SK-MEL-5 (cell line): ENCODE data around the gene ST8SIA2. TPM values are rescaled to one million over a fixed set of nuclear protein-coding genes. Genes with fewer than 3 reads are reported as not detected.

Experiments used
- DNase-seq: peaks from one replicate; pipeline ENCODE4 v3.0.0-alpha.2; 2016; ENCODE audit warnings: low read depth, low spot score
- in situ Hi-C: cut with HindIII; loops from 2 replicates; pipeline ENCODE4 v1.10.0; 2016; ENCODE audit warnings: low sequenced_read_pairs, high pct_unique_total_duplicates, low pct_unique_long_range_greater_than_20kb
- total RNA-seq: library from RNA; depleted of rRNA; stranded (reverse); fragments of >200 nt; shearing (Covaris generic); gene quantifications from 2 replicates; pipeline ENCODE4 v1.2.3, GENCODE V29; 2014

ST8SIA2 gene
- total RNA-seq, 1 experiment from 2014 or later: 0.13 TPM

- no peak for DNase-seq
- in situ Hi-C loops: no loop called here
These were observed 1.2 kb upstream of the ST8SIA2 start for GRCh38 chr15:92392462-92392861.

DNA sequence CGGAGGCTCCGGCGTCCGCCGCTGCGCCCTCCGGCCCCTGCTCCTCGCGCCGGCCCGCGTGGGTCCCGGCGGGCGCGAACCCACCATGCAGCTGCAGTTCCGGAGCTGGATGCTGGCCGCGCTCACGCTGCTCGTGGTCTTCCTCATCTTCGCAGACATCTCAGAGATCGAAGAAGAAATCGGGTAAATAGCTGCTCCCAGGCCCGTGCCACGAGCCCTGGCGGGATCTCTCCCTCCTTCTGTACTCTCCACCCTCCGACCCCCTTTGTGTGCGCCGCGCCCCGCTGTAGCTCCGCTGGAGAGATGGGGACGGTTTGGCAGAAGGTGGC lies 263 bp downstream of the ST8SIA2 start:
- no peak for DNase-seq
- in situ Hi-C loops: no loop called here

- in situ Hi-C loops: no loop called here
- DNase-seq: no peak
These were observed 822 bp downstream of the ST8SIA2 start for GRCh38 chr15:92394309-92395097.

- DNase-seq: no peak
- in situ Hi-C loops: no loop called here
These were observed 1.5 kb downstream of the ST8SIA2 start for GRCh38 chr15:92395098-92395635.

DNA sequence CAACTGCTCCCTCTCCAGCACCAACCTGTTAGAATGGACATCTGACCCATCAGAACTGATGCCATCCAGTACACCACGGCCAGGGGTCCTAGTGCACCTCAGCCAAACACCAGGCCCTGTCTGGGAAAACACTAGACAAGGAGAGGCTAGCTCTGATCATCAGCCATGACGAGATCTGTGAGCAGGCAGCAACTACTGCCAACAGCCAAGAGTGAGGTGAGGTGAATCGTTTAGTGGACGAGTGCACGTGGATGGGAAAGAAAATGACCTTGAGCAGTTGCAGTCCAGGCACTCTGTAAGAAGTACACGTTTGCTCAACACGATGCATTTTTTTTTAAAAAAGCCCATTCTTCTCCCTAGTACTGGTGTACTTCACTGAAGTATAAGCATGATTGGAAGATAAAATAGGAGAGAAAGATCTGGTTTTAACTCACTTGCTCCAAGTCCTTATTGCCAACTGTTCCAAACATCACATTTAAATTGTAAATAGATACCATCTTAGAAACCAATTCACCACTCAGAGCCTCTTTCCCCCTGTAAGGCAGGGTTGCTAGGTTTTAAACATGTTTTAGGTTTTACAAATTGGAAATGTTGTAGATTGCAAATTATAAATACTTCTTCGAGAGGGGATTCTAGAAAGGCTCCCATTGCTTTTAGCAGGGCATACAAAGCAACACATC lies 5.7 kb downstream of the ST8SIA2 start:
- in situ Hi-C loops: no loop called here
- DNase-seq: no peak

- in situ Hi-C loops: no loop called here
- no peak for DNase-seq
These were observed 6.9 kb downstream of the ST8SIA2 start for GRCh38 chr15:92400573-92400972.

GRCh38 chr15:92400980-92401787 lies 7.5 kb downstream of the ST8SIA2 start:
- no peak for DNase-seq
- in situ Hi-C loops: no loop called here

- in situ Hi-C loops: no loop called here
- DNase-seq: no peak
These were observed 9.1 kb downstream of the ST8SIA2 start for GRCh38 chr15:92402751-92403150.

DNA sequence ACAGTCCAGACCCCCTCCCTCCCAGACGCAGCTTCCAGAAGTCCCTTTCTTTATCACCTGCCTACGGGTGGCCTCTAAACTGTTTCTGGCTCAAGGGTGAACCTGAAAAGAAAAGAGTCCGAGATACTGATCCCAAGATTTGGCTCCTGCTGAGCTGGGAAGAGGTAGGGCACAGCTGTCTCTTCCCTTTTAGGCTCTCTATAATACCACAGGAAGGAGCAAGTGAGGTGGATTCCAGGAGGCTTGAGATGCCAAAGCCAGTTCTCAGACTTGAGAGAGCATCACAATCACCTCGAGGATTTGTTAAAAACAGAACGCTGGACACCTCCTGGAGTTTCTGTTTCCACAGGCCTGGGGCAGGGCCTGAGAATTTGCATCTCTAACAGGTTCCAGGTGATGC lies 12.3 kb downstream of the ST8SIA2 start:
- DNase-seq: no peak
- in situ Hi-C loops: no loop called here

GRCh38 chr15:92407321-92407720 lies 13.6 kb downstream of the ST8SIA2 start:
- no peak for DNase-seq
- in situ Hi-C loops: no loop called here

DNA sequence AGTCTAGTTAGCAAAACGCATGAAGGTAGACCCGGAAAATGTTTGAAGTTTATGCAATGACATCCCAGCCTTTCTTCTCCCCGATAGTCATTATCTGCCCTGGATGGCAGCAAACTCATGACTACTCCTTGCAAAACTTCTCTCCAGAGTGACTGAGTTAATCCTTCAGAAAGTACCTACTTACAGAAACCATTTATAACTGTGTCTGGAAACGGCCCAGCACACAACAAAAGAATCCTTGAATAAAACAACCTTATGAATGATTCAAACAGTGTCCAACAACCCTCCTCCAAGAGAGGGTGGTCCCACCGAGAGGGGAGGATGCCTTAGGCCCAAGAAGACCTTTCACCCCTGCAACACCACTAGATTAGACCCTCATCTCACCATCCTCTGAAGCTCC lies 14.2 kb downstream of the ST8SIA2 start:
- DNase-seq: no peak
- in situ Hi-C loops: no loop called here

DNA sequence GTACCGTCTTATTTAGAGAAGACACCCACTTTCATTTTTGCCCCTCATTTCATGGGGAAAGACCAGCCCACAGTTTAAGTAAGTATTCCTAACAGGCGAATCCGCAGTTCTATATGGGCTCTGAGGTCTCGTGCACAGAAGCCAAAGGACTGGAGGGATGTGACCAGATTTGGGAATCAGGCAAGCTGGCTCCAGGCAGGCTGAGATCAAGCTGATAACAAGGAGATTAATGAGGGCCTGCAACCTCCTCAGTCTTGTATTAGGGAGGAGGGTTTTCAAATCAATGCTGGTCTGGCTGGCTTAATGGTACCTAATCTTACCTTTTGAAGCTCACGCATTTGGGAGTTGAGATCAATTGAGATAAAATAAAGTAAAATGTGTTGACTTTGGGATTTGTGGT lies 15.3 kb downstream of the ST8SIA2 start:
- DNase-seq: no peak
- in situ Hi-C loops: no loop called here

DNA sequence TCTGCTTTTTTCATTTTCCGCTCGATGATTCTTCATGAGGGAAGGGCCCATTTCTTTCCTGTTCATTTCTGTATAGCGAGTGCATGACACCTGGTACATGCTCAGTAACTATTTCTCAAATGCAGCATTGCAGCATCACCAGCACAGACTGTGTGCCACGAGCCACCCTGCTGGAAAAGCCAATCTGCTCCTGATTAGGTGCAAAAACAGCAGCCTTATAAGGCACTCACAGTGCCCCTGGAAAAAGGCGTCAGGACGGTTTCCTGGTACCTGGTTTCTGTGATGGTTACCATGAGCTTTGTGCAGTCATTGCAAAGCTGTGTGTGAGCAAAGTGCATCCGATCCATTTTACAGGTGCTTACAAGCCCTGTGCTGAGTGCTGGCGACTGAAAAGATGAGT lies 15.8 kb downstream of the ST8SIA2 start:
- no peak for DNase-seq
- in situ Hi-C loops: no loop called here

DNA sequence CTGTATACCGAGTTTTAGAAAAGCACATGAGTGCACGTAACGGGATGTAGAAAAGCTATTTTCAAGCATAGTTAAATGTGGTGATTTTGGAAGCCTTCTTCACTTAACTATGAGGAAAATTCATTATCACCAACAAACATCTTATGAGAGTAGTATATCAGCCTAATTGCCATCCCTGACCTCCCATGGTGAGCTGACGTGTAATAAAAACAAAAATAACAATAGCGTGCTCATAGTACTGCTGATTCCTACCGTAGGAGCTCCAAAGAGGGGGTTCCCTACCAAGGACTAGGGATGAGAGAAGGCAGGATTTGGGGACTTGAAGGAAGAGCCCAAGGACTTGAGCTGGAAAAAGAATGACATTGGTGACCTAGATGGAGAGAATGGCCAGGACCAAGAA lies 16.9 kb downstream of the ST8SIA2 start:
- no peak for DNase-seq
- in situ Hi-C loops: no loop called here

GRCh38 chr15:92411256-92411655 lies 17.6 kb downstream of the ST8SIA2 start:
- no peak for DNase-seq
- in situ Hi-C loops: no loop called here

- in situ Hi-C loops: no loop called here
These were observed 19.8 kb downstream of the ST8SIA2 start for GRCh38 chr15:92413510-92413909.

DNA sequence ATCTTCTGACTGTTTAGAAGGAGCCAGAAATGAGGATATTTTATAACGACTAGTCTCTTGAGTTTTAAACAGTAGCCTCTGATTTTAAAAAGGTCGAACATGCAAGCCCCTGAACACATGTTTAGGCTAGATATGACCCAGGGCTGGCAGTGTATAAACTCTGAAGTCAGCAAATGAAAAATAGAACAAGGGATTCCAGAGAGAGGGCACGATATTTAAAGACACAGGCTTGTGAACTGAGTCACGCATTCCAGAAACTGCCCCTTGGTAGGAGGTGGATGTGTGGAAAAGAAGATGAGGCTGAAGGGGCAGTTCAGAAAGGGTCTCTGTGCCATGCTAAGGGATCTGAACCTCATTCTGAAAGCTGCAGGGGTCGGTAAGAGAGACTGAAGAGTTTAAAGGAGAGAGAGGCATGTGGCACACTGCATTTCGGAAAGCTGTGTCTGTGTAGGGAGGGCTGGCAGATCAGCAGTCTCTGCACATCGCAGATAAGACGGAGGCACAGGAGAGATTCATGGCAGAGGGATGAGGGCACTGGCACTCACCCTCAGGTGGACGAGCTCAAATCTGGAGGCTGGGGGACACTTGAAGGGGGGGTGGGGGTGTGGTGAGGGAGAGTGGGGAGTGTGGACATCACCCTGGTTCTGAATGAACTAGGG lies 22.1 kb downstream of the ST8SIA2 start:
- DNase-seq: no peak

More at GRCh38 chr15:92413510-92413909, 19.8 kb downstream of the ST8SIA2 start:
- peak; percentile 40 for DNase-seq

DNA sequence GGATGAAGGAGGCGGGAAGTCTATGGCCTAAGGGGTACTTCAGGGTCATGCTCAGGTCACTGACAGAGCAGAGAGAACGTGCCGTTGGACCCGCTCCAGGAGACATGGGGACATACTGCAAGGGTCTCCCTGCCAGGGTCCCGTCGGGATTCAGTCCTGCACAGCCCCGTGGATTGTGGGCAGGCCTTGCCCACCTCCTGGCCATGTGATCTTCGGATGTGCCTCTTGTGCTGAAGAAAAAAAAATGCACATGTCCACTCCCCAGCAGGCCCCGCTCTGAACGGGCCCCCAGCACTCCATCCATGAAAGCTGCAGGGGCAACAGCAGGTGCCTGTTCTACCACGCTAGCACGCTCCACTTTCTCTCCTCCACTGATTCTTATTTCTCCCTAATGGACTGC lies 22.9 kb downstream of the ST8SIA2 start:
- DNase-seq: no peak
- in situ Hi-C loops: no loop called here

More for the DNA sequence above, 22.1 kb downstream of the ST8SIA2 start:
- in situ Hi-C loops: no loop called here
